Measurements from ENCODE around the gene EXOC1.
"Not testable (repeated sequence)": the region's sequence is repeated elsewhere in the genome, so short reads cannot be mapped to it uniquely, and the experiment has no call there.

The EXOC1 gene, protein sequence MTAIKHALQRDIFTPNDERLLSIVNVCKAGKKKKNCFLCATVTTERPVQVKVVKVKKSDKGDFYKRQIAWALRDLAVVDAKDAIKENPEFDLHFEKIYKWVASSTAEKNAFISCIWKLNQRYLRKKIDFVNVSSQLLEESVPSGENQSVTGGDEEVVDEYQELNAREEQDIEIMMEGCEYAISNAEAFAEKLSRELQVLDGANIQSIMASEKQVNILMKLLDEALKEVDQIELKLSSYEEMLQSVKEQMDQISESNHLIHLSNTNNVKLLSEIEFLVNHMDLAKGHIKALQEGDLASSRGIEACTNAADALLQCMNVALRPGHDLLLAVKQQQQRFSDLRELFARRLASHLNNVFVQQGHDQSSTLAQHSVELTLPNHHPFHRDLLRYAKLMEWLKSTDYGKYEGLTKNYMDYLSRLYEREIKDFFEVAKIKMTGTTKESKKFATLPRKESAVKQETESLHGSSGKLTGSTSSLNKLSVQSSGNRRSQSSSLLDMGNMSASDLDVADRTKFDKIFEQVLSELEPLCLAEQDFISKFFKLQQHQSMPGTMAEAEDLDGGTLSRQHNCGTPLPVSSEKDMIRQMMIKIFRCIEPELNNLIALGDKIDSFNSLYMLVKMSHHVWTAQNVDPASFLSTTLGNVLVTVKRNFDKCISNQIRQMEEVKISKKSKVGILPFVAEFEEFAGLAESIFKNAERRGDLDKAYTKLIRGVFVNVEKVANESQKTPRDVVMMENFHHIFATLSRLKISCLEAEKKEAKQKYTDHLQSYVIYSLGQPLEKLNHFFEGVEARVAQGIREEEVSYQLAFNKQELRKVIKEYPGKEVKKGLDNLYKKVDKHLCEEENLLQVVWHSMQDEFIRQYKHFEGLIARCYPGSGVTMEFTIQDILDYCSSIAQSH

GRCh38 chr4:55853484-55854046 is at the start of gene EXOC1:
Gene EXOC1, plus strand, starts transcription at chr4:55853648. Its CDS starts 4,676 bp downstream, at chr4:55858324.
- DNase-seq (ENCODE audit: insufficient read length, low spot score) (peak; percentile 81), FAIRE-seq (no peak)

- FAIRE-seq = no peak
- DNase-seq (ENCODE audit: insufficient read length, low spot score) = no peak
Observed at GRCh38 chr4:55807556-55807955, 45.9 kb upstream of the EXOC1 start.

DNA sequence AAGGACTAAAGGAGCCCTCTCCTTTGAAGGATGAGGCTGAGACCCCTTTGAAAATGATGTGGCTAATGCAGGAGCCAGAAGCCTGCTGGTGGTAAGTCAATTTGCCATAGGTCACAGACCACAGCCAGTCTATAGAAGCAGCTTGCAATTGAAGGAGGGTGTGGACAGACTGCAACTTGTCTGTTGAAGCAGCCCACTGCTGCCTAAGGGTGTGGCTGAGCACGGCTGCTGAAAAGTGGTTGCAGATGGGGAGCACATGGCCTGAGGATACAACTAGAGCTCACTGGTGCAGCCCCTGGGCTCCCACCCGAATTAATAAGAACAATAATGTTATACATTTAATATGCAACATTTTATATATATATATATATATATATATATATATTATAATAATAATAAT is 45.3 kb upstream of the EXOC1 start:
- DNase-seq (ENCODE audit: insufficient read length, low spot score) = no peak
- no peak for FAIRE-seq

- no peak for FAIRE-seq
- no peak for DNase-seq (ENCODE audit: insufficient read length, low spot score)
Observed at GRCh38 chr4:55808632-55809031, 44.8 kb upstream of the EXOC1 start.

DNA sequence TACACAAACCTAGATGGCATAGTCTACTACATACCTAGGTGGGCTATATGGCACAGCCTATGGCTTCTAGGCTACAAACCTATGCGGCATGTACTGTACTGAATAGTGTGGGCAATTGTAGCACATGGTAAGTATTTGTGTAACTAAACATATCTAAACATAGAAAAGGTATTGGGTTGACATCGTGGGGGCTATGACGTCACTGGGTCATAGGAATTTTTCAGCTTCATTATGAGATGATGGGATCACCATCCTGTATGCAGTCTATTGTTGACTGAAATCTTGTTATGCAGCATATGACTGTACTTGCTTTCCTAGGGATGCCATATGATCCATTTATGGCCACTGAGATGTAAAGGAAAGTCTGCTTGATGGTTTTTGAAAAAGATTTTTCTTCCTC is 35.8 kb upstream of the EXOC1 start:
- FAIRE-seq (no peak), DNase-seq (ENCODE audit: insufficient read length, low spot score) (no peak)

- no peak for FAIRE-seq
- DNase-seq (ENCODE audit: insufficient read length, low spot score) = no peak
Observed at GRCh38 chr4:55819634-55820033, 33.8 kb upstream of the EXOC1 start, which contains the start of gene EXOC1L. Gene EXOC1L, plus strand, starts transcription at chr4:55819790. Its CDS starts 237 bp downstream, at chr4:55820027.

DNA sequence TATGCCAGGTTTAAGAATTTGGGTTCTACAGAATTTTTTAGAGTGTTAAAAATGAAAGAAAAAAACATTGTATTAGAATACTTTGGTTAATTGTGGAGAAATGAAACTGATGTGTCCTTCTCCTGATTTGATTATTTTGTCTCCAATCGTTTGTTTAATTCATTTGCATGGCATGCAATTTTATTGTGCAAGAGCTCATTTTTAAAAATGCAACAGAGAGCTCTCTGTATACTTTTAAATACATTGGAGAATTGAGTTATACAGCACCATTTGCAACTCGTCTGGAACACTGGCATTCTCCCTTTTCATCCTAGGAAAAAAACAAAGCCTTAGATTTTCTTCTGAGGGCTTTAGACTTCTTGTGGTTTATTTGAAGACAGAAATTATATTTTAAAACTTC is 33.2 kb upstream of the EXOC1 start:
- FAIRE-seq (no peak), DNase-seq (ENCODE audit: insufficient read length, low spot score) (no peak)

DNA sequence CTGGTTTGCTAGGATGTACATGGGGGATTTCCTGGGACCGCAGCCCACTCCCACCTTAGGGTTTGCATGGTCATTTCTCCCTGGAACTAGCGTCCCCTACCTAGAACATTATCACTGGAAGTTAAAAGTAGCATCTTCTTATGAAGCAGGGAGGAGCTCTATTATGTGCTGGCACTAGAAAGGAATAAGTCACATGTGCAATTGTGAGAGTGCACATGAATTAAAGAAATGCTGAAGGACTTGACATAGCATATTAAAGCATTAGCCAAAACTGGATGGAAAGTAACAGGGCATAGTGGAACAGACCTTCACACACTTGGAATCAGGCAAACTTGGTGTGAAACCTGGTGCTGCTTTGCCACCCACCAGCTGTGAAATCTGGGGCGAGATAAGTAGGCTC is 31.1 kb upstream of the EXOC1 start:
- FAIRE-seq = no peak
- no peak for DNase-seq (ENCODE audit: insufficient read length, low spot score)

GRCh38 chr4:55824865-55825264 is 28.6 kb upstream of the EXOC1 start:
- DNase-seq (ENCODE audit: insufficient read length, low spot score) (no peak), FAIRE-seq (no peak)

DNA sequence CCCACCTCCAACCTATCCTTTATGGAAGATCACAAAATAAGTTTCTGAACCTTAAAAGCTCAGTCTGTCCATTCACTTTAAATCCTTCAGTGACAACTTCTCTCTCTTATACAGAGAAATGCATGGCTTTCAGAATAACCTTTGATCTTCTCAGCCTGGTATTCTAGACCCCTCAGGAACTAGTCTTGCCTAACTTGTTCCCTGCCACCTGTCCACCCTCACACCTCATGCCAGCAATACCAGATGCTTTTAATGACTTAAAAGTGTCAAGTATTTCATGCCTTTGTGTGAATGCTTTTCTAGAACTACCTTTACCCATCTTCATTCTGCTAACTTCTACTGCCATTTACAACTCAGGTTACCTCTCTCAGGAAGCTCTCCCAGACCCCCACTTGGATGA is 26.5 kb upstream of the EXOC1 start:
- FAIRE-seq (no peak), DNase-seq (ENCODE audit: insufficient read length, low spot score) (no peak)

GRCh38 chr4:55827582-55827981 is 25.9 kb upstream of the EXOC1 start:
- DNase-seq (ENCODE audit: insufficient read length, low spot score) = no peak
- FAIRE-seq = no peak

GRCh38 chr4:55830048-55830447 is 23.4 kb upstream of the EXOC1 start:
- DNase-seq (ENCODE audit: insufficient read length, low spot score) = no peak
- no peak for FAIRE-seq

DNA sequence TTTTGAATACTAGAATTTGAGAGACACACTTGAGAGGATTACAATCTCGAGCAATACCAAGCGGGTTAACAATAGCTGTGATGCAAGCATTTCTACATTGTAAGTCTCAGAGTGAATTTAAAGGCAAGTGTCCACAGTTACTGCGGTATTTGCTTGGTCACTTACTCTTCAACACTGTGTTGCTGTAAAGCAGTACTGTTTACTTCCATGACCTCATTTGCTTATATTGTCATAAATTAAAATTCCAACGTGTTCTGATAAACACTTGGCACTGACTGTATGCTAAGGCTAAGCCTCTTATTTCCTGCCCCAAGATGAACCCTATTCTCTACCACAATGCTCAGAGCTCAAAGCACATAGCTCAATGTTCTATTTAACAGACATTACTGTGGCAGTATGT is 22.7 kb upstream of the EXOC1 start:
- FAIRE-seq (no peak), DNase-seq (ENCODE audit: insufficient read length, low spot score) (no peak)

DNA sequence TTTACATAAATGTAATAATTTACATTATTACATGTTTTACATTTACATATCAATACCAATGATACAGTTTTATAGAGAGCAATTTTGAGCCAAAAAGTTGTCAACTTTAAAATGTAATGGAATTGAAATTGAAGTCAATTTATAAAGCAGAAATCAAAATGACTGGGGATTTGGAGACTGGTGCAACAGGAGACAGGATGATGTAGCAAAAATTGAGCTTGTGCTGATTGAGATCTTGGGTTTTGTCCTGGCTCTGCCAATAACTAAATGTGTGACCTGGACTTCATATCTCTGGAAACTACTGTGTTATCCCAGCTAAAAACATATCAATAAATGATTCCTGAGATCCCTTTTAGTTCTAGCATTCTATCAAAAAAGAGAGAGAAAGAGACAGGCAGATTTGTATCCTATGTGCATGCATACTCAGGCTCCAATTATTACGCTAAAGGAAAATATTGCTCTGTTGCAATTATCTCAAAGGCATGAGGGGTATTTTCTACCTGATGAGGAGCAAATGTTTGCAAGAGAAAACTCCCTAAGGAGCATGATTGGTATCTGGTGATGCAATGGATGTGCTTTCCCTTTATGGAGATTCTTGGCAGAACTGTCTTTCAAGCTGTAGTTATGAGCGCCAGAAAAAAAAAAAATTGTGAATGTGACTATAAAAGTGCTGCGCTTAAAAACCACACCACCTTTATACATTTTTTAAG is 19.2 kb upstream of the EXOC1 start:
- FAIRE-seq (no peak), DNase-seq (ENCODE audit: insufficient read length, low spot score) (no peak)

- FAIRE-seq = no peak
- no peak for DNase-seq (ENCODE audit: insufficient read length, low spot score)
Observed at GRCh38 chr4:55837903-55838302, 15.5 kb upstream of the EXOC1 start.

GRCh38 chr4:55838356-55838755 is 15.1 kb upstream of the EXOC1 start:
- DNase-seq (ENCODE audit: insufficient read length, low spot score) (no peak), FAIRE-seq (no peak)

GRCh38 chr4:55838952-55839351 is 14.5 kb upstream of the EXOC1 start:
- FAIRE-seq (no peak), DNase-seq (ENCODE audit: insufficient read length, low spot score) (no peak)

DNA sequence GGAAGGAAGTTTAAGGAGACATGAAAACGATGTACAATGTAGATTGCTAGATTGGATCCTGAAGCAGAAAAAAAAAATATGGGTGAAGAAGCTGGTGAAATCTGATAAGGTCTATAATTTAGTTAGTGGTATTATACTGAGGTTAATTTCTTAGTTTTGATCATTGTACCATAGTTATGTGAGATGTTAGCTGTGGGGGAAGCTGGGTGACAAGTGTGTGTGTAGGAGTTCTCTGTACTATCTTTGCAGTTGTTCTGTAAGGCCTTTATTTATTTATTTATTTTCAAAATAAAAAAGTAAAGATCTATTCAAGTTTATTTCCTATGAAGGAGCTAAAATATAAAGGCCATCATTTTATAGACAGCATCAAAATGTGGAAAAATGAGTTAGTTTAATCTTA is 12.5 kb upstream of the EXOC1 start:
- FAIRE-seq = no peak
- DNase-seq (ENCODE audit: insufficient read length, low spot score) = no peak

DNA sequence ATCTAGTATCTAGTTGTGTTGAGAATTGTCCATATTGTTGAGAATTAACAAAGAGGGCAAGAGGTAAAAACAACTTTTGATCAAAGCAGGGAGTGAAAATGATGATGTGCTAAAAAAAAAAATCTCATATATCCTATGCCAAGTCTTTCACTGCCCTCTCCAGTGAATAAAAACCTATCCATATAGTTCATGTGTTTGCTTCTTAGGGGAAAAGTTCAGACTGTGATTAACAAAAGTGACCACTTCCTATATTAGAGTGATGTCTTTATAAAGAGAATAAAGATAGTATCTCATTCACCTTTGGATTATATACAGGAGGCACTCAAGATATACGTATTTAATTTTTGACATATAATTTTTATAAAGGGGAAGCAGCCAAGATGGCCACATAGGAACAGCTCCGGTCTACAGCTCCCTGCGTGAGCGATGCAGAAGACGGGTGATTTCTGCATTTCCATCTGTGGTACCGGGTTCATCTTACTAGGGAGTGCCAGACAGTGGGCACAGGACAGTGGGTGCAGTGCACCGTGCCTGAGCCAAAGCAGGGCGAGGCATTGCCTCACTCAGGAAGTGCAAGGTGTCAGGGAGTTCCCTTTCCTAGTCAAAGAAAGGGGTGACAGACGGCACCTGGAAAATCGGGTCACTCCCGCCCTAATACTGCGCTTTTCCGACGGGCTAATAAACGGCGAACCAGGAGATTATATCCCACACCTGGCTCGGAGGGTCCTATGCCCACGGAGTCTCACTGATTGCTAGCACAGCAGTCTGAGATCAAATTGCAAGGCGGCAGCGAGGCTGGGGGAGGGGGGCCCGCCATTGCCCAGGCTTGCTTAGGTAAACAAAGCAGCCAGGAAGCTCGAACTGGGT is 11.8 kb upstream of the EXOC1 start:
- FAIRE-seq; DNase-seq (ENCODE audit: insufficient read length, low spot score): not testable (repeated sequence)

DNA sequence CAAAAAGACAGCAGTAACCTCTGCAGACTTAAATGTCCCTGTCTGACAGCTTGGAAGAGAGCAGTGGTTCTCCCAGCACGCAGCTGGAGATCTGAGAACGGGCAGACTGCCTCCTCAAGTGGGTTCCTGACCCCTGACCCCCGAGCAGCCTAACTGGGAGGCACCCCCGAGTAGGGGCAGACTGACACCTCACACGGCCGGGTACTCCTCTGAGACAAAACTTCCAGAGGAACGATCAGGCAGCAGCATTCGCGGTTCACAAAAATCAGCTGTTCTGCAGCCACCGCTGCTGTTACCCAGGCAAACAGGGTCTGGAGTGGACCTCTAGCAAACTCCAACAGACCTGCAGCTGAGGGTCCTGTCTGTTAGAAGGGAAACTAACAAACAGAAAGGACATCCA is 11.1 kb upstream of the EXOC1 start:
- DNase-seq (ENCODE audit: insufficient read length, low spot score); FAIRE-seq: not testable (repeated sequence)

Data from HTR-8/SVneo (cell line).